ENCODE measurements around the gene MS4A6A. TPM values are rescaled to one million over a fixed set of nuclear protein-coding genes. Genes with fewer than 3 reads are reported as not detected.

Gene MS4A6A
- total RNA-seq, 1 experiment from 2014 or later: not detected

GRCh38 chr11:60222141-60222540 is 39.3 kb upstream of the MS4A6A start:
- Histone ChIP-seq H3K14ac (ENCODE audit: insufficient read depth, low read length) (no peak overlapping the region), H3K23me2 (ENCODE audit: insufficient read length, low read depth, low read length, poor library complexity, severe bottlenecking) (no peaks in the 10 kb centered on the region), H3K56ac (ENCODE audit: insufficient read length, low read depth, low read length) (no peak overlapping the region), H3K79me2 (ENCODE audit: insufficient read depth, low read length) (no peaks in the 10 kb centered on the region), H2BK120ac (ENCODE audit: low read depth, low read length, poor library complexity, severe bottlenecking) (no peak overlapping the region), H3K79me1 (ENCODE audit: insufficient read depth, low read depth, low read length, poor library complexity, severe bottlenecking) (no peaks in the 10 kb centered on the region), H3K9me3 (ENCODE audit: control insufficient read depth, low read depth, low read length) (no peaks in the 10 kb centered on the region), H2AFZ (ENCODE audit: low read length) (no peak overlapping the region), H4K8ac (replicated peaks; ENCODE audit: insufficient read length, low read depth, low read length) (no peak overlapping the region), H3T11ph (ENCODE audit: low read length) (no peak overlapping the region), H3K23ac (ENCODE audit: insufficient read length, low read depth, low read length) (no peak overlapping the region), H3K4ac (ENCODE audit: low read depth, low read length) (no peak overlapping the region), H2BK12ac (ENCODE audit: insufficient read length, low read depth, low read length) (no peak overlapping the region), H2BK20ac (ENCODE audit: low read depth, low read length, poor library complexity, severe bottlenecking) (no peak overlapping the region), H2AK5ac (ENCODE audit: insufficient read length, low read length) (no peak overlapping the region), H3K4me1 (ENCODE audit: insufficient read depth, low read length) (no peaks in the 10 kb centered on the region; the same call in 1 of the 2 replicates), H3K27me3 (ENCODE audit: insufficient read depth, low read length) (no peaks in the 10 kb centered on the region), H3K27ac (ENCODE audit: insufficient read length, low read depth, low read length) (no peak overlapping the region), H4K91ac (ENCODE audit: insufficient read length, low read depth, low read length) (no peak overlapping the region), H3K9ac (ENCODE audit: extremely low read depth, insufficient read length, low read length) (no peak overlapping the region), H4K5ac (ENCODE audit: insufficient read length, low read depth, low read length) (no peak overlapping the region), H3K18ac (ENCODE audit: insufficient read length, low read depth, low read length) (no peak overlapping the region), H4K20me1 (ENCODE audit: control insufficient read depth, insufficient read depth, insufficient read length) (no peaks in the 10 kb centered on the region), H2BK15ac (ENCODE audit: low read depth, low read length) (no peak overlapping the region), H3K4me2 (ENCODE audit: insufficient read depth, insufficient read length, low read length) (no peak overlapping the region), H2BK5ac (ENCODE audit: insufficient read length, low read length) (no peak overlapping the region)
- H3K9me3 Mint-ChIP-seq: peaks cover 0 to 4% of the 10 kb centered on the region in 2 experiments; a peak in 2 of 5 replicates
- 0 out of 7 replicates have a peak, but pooled peaks cover 0 to 1% (median 0%) of the 10 kb centered on the region in 3 experiments for H3K36me3 Mint-ChIP-seq (ENCODE audit: insufficient read depth in 1 of 3, low read depth in 3 of 3)
- H3K27me3 Mint-ChIP-seq (ENCODE audit: low read depth): no peaks in the 10 kb centered on the region
- WGBS (ENCODE audit: extremely low coverage, insufficient read length, low lambda C conversion rate): no CpG with 5 or more reads among the region's 4 CpGs
- no peak overlapping the region for H3K4me3 Mint-ChIP-seq
- no peak overlapping the region for H3K27ac Mint-ChIP-seq
- H3K4me1 Mint-ChIP-seq: peaks cover 15 to 20% of the 10 kb centered on the region in 2 experiments
- no peak for TF ChIP-seq CTCF (conservative IDR thresholded peaks at IDR 0.05)
- DNase-seq: no peak
